Heart right ventricle (tissue), 16 donors: ENCODE results near the gene CAMTA2. TPM values are rescaled to one million over a fixed set of nuclear protein-coding genes. Genes with fewer than 3 reads are reported as not detected.

Source experiments
- ATAC-seq, 8 donors: fragments of 200-7000 bp; cut with Tn5 transposase; one replicate each; pipeline ENCODE4 v1.9.1; 2020; ENCODE audit warnings: mild to moderate bottlenecking in 8 of 8, moderate library complexity in 8 of 8, moderate number of reproducible peaks in 1 of 8
- DNase-seq, 2 donors: peaks; one replicate each; pipeline ENCODE4 v3.0.0-alpha.2; 2020
- H3K27ac ChIP-seq, 10 donors: fragments of 200-600 bp; sonication (generic) in 2 of 10; one replicate each; pipeline versions ENCODE4 v1.5.0 to v1.8.0; 2020 to 2022; ENCODE audit warnings: mild to moderate bottlenecking in 3 of 10
- H3K27me3 ChIP-seq, 7 donors: fragments of 200-600 bp; one replicate each; pipeline ENCODE4 v1.8.0; 2021 to 2022; ENCODE audit warnings: mild to moderate bottlenecking in 2 of 7
- H3K36me3 ChIP-seq, 9 donors: fragments of 200-600 bp; sonication (generic) in 1 of 9; one replicate each; pipeline versions ENCODE4 v1.5.0 to v1.8.0; 2020 to 2022; ENCODE audit warnings: mild to moderate bottlenecking in 2 of 9
- H3K4me1 ChIP-seq, 9 donors: fragments of 200-600 bp; sonication (generic) in 1 of 9; one replicate each; pipeline versions ENCODE4 v1.5.0 to v1.8.0; 2020 to 2022; ENCODE audit warnings: mild to moderate bottlenecking in 4 of 9
- H3K4me3 ChIP-seq, 10 donors: fragments of 200-600 bp; sonication (generic) in 2 of 10; one replicate each; pipeline versions ENCODE4 v1.5.0 to v1.8.0; 2020 to 2022; ENCODE audit warnings: mild to moderate bottlenecking in 7 of 10, moderate library complexity in 2 of 10
- H3K9me3 ChIP-seq, 11 donors: fragments of 200-600 bp in 10 of 11; sonication (generic) in 2 of 11; one replicate each; pipeline versions ENCODE4 v1.5.0 to v1.8.0; 2013 to 2022; ENCODE audit warnings: mild to moderate bottlenecking in 2 of 11, control low read depth in 1 of 11, moderate library complexity in 1 of 11
- WGBS, 2 donors: extraction: QIAGEN DNeasy Blood & Tissue Kit; methylation state at CpG; one replicate each; pipeline ENCODE4 v1.1.7; 2013; ENCODE audit warnings: inconsistent platforms in 1 of 2; 5-methylcytosine and 5-hydroxymethylcytosine counted together
- intact Hi-C, 10 donors: fragments of 100-400 bp; cut with DNase I; formaldehyde crosslinking; loops; one replicate each; pipeline versions ENCODE4 v1.11.1 to v1.14.2; 2022
- polyA plus RNA-seq, 2 donors: library from polyadenylated mRNA; stranded (reverse); fragments of 200-250 nt; gene quantifications; one replicate each; pipeline ENCODE4 v1.2.3, GENCODE V29; 2013
- total RNA-seq, 10 donors: library from RNA; stranded (reverse); fragmentation: NEBNext Ultra II Directional in 3 of 10; extraction: Animal tissue kit (Norgen Biotek cat#: 25700) in 3 of 10; gene quantifications; one replicate each; pipeline versions ENCODE4 v1.2.1 to v1.2.4, GENCODE V29; 2021 to 2023
- TF ChIP-seq, protein P1 (sequence below), 9 donors: fragments of 200-600 bp; sonication (generic) in 2 of 9; IDR thresholded peaks; one replicate each; pipeline versions ENCODE4 v1.5.0 to v1.8.0; 2021 to 2022; ENCODE audit warnings: antibody characterized with exemption in 9 of 9, mild to moderate bottlenecking in 5 of 9, moderate library complexity in 1 of 9
- donor health status: Arrhythmogenic right ventricular cardiomyopathy.
- donor health status: ischemic (EF 13 %, LVEDD 7.1; RV severe dilation, severe dysfunction).
- donor health status: healthy with polysubstance abuse.
- donor health status: DM: no; HTN: yes; CAD: no.
- donor health status: DM: no; HTN: no; CAD: no.
- donor health status: ischemic (EF 25% LVEDD 6.9; RV normal size, moderate dysfunction).
- donor health status: ischemic (EF 25% LVEDD 5.7; RV mildly dilated, moderate dysfunction).
- donor health status: healthy.
- donor health status: DM: yes; HTN: yes; CAD: no.
- donor health status: Ischemic cardiomyopathy.
- donor health status: ischemic (EF 35%, LVEDD 5.7; RV mildly dilated, moderate dysfunction).
- donor health status: nonischemic (EF 11% LVEDD 7.7; RV severe dilation, severe dysfunction).
- donor health status: DM: yes; HTN: yes; CAD: no.
- donor health status: PGD.
- donor health status: ischemic (EF 29% LVEDD 5.4; RV normal size, mild dysfunction).
- donor health status: nonischemic (EF 23%, LVEDD 6.1; RV moderate dilation, normal function).

CAMTA2 gene
- total and polyA plus RNA-seq, 12 donors, result 26.0 to 74.3 (median 34.3) TPM

DNA sequence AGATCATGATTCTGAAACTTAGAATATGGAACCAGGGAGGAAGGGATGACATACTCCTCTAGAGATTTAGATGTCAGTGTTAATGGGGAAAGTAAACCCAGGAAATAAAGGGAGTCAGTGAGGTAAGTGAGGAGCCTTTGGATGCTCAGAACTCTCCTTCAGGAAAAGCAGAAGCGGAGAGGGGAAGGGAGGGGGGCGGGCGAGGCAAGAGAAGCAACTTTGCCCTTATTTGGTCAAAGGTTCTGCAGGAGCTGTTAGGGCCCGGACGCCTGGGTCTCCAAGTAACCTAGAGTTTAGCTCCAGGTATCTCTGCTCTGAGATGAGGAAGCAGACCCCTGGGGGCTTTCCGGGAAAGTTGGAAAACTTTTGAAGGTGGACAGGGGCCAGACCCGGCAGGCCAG, 40.5 kb downstream of the CAMTA2 start:
- WGBS, 2 donors, result 5 to 6% methylated on average over 7 of the region's 7 CpGs
- peaks cover 0 to 54% (median 15%) of the 10 kb centered on the region in 9 donors for H3K36me3 ChIP-seq

DNA sequence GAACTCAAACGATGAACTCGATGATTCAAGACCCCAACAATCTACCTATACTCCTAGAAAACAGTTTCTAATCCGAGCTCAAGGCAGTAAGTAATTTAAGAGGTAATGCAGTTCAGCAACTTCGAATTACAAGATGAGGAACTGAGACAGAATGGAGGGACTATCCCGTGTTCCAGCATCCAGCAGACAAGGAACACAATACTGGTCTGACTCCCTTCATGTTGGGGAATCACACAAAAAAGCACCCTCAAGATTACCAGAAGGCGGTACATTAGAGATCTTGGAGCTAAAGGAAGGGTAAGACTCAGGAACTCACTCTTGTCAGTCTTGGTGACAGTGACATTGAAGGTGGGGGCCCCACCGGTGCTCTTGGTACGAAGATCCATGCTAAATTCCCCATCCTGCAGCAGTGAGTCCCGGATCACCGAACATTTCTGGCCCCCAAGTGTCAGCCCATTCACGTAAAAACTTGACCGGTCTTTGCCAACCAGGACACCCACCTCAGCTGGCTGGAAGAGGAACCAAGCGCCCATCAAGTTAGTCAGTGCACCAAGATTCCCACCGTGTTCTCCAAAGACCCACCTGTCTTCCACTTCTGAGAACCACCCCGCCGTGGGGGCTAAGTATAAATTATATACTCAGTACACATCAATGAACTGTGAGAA, 41.0 kb downstream of the CAMTA2 start:
- peaks cover 0 to 59% (median 15%) of the 10 kb centered on the region in 9 donors for H3K36me3 ChIP-seq
- TF ChIP-seq, protein P1, sequence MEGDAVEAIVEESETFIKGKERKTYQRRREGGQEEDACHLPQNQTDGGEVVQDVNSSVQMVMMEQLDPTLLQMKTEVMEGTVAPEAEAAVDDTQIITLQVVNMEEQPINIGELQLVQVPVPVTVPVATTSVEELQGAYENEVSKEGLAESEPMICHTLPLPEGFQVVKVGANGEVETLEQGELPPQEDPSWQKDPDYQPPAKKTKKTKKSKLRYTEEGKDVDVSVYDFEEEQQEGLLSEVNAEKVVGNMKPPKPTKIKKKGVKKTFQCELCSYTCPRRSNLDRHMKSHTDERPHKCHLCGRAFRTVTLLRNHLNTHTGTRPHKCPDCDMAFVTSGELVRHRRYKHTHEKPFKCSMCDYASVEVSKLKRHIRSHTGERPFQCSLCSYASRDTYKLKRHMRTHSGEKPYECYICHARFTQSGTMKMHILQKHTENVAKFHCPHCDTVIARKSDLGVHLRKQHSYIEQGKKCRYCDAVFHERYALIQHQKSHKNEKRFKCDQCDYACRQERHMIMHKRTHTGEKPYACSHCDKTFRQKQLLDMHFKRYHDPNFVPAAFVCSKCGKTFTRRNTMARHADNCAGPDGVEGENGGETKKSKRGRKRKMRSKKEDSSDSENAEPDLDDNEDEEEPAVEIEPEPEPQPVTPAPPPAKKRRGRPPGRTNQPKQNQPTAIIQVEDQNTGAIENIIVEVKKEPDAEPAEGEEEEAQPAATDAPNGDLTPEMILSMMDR (IDR thresholded peaks at IDR 0.05), result no peak
- H3K27me3 ChIP-seq, result no peaks in the 10 kb centered on the region
- no peaks in the 10 kb centered on the region for H3K9me3 ChIP-seq
- H3K4me1 ChIP-seq, result peaks cover 19 to 79% (median 59%) of the 10 kb centered on the region in 9 donors
- H3K27ac ChIP-seq, result peak overlapping the region in 9 of 10 donors; percentile 26 to 100 (median 99)
- intact Hi-C loops, result loop anchor here in 2 of 10 donors (5.0 kb wide), 2 partner anchors 39 to 51 kb away; partner anchors contain the start of genes INCA1 (in 1 of the 2) and KIF1C (in 1 of the 2)
- 35 to 40% methylated on average over 16 of the region's 16 CpGs for WGBS, 2 donors
- no peak for DNase-seq
- peak overlapping the region; percentile 67 to 100 (median 98) for H3K4me3 ChIP-seq
- ATAC-seq, result no peak

More for the DNA sequence above, 40.5 kb downstream of the CAMTA2 start:
- TF ChIP-seq, protein P1 (IDR thresholded peaks at IDR 0.05), result no peak
- no peaks in the 10 kb centered on the region for H3K9me3 ChIP-seq
- H3K4me3 ChIP-seq, result peak overlapping the region; percentile 67 to 100 (median 98)
- H3K27me3 ChIP-seq, result no peaks in the 10 kb centered on the region
- DNase-seq (no peak), ATAC-seq (no peak)
- H3K27ac ChIP-seq, result peak overlapping the region; percentile 89 to 100 (median 99)
- intact Hi-C loops, result loop anchor here in 2 of 10 donors (5.0 kb wide), 2 partner anchors 40 to 50 kb away; partner anchors contain the start of genes INCA1 (in 1 of the 2) and KIF1C (in 1 of the 2)
- H3K4me1 ChIP-seq, result peaks cover 18 to 78% (median 57%) of the 10 kb centered on the region in 9 donors

GRCh38 chr17:4945944-4946280, 41.6 kb downstream of the CAMTA2 start:
- H3K4me3 ChIP-seq, result peak overlapping the region in 8 of 10 donors; percentile 91 to 100 (median 98)
- H3K4me1 ChIP-seq, result peaks cover 23 to 80% (median 65%) of the 10 kb centered on the region in 9 donors
- WGBS, 2 donors, result 45 to 47% methylated on average over 4 of the region's 4 CpGs
- DNase-seq (no peak), ATAC-seq (no peak)
- H3K9me3 ChIP-seq, result no peaks in the 10 kb centered on the region
- intact Hi-C loops, result loop anchor here in 2 of 10 donors (5.0 kb wide), 2 partner anchors 39 to 51 kb away; partner anchors contain the start of genes INCA1 (in 1 of the 2) and KIF1C (in 1 of the 2)
- peaks cover 0 to 59% (median 15%) of the 10 kb centered on the region in 9 donors for H3K36me3 ChIP-seq
- H3K27me3 ChIP-seq, result no peaks in the 10 kb centered on the region
- TF ChIP-seq, protein P1 (IDR thresholded peaks at IDR 0.05), result no peak
- peak overlapping the region in 6 of 10 donors; percentile 13 to 100 (median 99) for H3K27ac ChIP-seq

GRCh38 chr17:4945176-4945943, 42.1 kb downstream of the CAMTA2 start:
- WGBS, 2 donors, result 50 to 58% methylated on average over 7 of the region's 7 CpGs
- Histone ChIP-seq H3K27ac (peak overlapping the region in 9 of 10 donors; percentile 13 to 100 (median 46)), H3K9me3 (no peaks in the 10 kb centered on the region), H3K4me1 (peaks cover 22 to 75% (median 63%) of the 10 kb centered on the region in 9 donors), H3K4me3 (peak overlapping the region in 6 of 10 donors; percentile 6 to 100 (median 55)), H3K27me3 (no peaks in the 10 kb centered on the region), H3K36me3 (peaks cover 0 to 59% (median 15%) of the 10 kb centered on the region in 9 donors)
- TF ChIP-seq, protein P1 (IDR thresholded peaks at IDR 0.05), result no peak
- ATAC-seq (peak in 2 of 8 donors; percentile 23 to 29), DNase-seq (peak; percentile 49 to 68)
- intact Hi-C loops, result loop anchor here in 2 of 10 donors (5.0 kb wide), 2 partner anchors 38 to 52 kb away; partner anchors contain the start of genes INCA1 (in 1 of the 2) and KIF1C (in 1 of the 2)
